HK-2 (cell line): ENCODE measurements around the gene DOK3.
A peak's percentile ranks its signal among the peaks of the same experiment; 100 is the strongest.
"Not testable (repeated sequence)": the region's sequence is repeated elsewhere in the genome, so short reads cannot be mapped to it uniquely, and the experiment has no call there.

Source experiments
- DNase-seq: peaks from one replicate; pipeline ENCODE4 v3.0.0-alpha.2; 2018; ENCODE audit not compliant: unreplicated experiment

The DOK3 gene

GRCh38 chr5:177497292-177498012 lies 12.2 kb downstream of the DOK3 start, which contains the start of gene PDLIM7:
PDLIM7 (minus strand) TSS chr5:177497604; CDS start chr5:177496512, 1,092 bp downstream.
- DNase-seq: peak; percentile 93

GRCh38 chr5:177496727-177497291 lies 12.8 kb downstream of the DOK3 start:
- DNase-seq: peak; percentile 81

- peak; percentile 55 for DNase-seq
These were observed 13.4 kb downstream of the DOK3 start for GRCh38 chr5:177496070-177496726.

GRCh38 chr5:177495243-177496060 lies 14.2 kb downstream of the DOK3 start:
- peak; percentile 89 for DNase-seq

GRCh38 chr5:177494346-177495195 lies 15.1 kb downstream of the DOK3 start:
- peak; percentile 91 for DNase-seq

- DNase-seq: no peak
These were observed 15.8 kb downstream of the DOK3 start for GRCh38 chr5:177493795-177494345.

GRCh38 chr5:177492841-177493240 lies 16.8 kb downstream of the DOK3 start:
- no peak for DNase-seq

- DNase-seq: no peak
These were observed 17.5 kb downstream of the DOK3 start for GRCh38 chr5:177491983-177492746.

- no peak for DNase-seq
These were observed 18.1 kb downstream of the DOK3 start for GRCh38 chr5:177491429-177491945.

- DNase-seq: no peak
These were observed 18.6 kb downstream of the DOK3 start for GRCh38 chr5:177490992-177491391.

- no peak for DNase-seq
These were observed 19.2 kb downstream of the DOK3 start for GRCh38 chr5:177490311-177490991.

GRCh38 chr5:177489119-177489716 lies 20.4 kb downstream of the DOK3 start:
- no peak for DNase-seq

GRCh38 chr5:177487975-177488374 lies 21.7 kb downstream of the DOK3 start:
- DNase-seq: no peak

GRCh38 chr5:177487144-177487543 lies 22.5 kb downstream of the DOK3 start:
- no peak for DNase-seq

GRCh38 chr5:177486256-177486655 lies 23.4 kb downstream of the DOK3 start:
- no peak for DNase-seq

GRCh38 chr5:177485753-177486152 lies 23.9 kb downstream of the DOK3 start:
- not testable (repeated sequence) for DNase-seq

GRCh38 chr5:177484902-177485549 lies 24.6 kb downstream of the DOK3 start:
- DNase-seq: no peak
